Renal cortical epithelial cell (primary cell): Measurements from ENCODE around the gene ACSF3. TPM values are rescaled to one million over a fixed set of nuclear protein-coding genes. Genes with fewer than 3 reads are reported as not detected.

Experiments used
- DNase-seq: peaks from one replicate; pipeline ENCODE4 v3.0.0-alpha.2; 2011; ENCODE audit warnings: low read depth
- total RNA-seq: library from RNA; depleted of rRNA; stranded (reverse); fragments of >200 nt; gene quantifications from 2 replicates; pipeline ENCODE4 v1.2.3, GENCODE V29; 2014

Gene ACSF3
- total RNA-seq, 1 donor from 2014 or later: 29.8 TPM

DNA sequence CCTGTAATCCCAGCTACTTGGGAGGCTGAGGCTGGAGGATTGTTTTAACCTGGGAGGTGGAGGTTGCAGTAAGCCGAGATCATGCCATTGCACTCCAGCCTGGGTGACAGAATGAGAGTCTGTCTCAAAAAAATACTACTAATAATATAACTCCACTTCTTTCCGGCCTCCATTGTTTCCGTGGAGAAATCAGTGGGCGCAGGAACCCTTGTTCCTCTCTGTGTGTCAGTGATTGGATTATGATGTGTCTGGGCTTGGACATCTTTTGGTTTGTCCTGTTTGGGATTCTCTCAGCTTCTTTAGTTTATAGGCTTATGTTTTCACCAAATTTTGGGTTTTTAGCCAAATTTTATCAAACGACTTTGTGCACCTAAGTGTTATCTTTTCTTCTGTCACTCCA, 36.8 kb downstream of the ACSF3 start:
- DNase-seq: no peak

DNA sequence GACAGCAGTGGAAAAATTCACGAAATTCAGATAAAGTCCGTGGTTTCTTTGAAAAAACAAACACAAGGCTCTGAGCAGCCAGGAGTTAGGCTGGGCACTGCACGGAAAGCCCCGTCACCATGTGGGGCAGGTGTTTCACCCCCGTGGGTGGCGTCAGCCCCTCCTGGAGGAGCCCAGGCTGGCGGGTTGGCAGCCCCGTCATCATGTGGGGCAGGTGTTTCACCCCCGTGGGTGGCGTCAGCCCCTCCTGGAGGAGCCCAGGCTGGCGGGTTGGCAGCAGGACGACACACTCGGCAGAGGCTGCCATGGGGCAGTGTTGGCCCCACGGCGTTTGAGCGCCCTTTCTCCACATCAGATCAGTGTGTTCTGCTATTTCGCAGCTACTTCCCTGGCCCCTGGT, 38.1 kb downstream of the ACSF3 start:
- DNase-seq: no peak

DNA sequence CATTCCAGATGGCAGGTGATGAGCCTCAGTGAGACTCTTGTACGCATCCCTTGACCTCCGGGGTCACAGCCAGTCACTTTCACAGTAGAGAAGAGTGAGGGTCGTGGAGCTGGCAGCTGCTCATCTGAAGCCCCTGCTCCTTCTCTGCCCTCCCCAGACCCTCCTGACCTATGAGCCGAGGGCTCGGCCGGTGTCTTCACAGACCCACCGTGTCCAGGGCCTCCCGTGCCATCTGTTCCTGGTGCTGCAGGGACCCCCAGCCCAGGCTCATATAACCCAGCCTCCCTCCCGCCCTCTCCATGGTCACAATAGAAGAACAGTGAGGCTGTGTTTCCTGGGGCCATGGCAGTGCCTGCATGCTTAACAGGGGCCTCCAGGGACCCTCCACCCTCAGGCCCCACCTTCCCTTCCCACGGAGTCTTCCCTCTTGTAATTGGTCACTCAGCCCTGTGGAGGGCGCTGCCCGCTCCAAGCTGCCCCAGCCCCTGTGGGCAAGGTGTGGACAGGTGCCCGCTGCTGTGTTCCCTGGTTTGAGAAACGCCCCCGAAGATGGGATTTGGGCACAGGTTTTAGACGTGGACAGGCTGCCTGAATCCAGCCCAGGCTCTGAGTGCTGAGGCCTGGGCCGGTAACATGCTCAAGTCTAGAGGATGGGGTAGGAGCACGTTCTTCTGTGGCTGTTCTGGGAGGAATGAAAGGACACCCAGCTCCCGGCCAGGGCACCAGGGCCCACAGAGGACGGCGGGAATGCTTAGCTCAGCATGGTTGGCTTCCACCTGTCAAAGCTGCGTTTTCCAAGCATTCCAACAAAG, 38.7 kb downstream of the ACSF3 start:
- DNase-seq: no peak

GRCh38 chr16:89133457-89134127, 39.9 kb downstream of the ACSF3 start:
- no peak for DNase-seq

- no peak for DNase-seq
Measured at GRCh38 chr16:89134269-89134668, 40.6 kb downstream of the ACSF3 start.

GRCh38 chr16:89135166-89135565, 41.5 kb downstream of the ACSF3 start:
- DNase-seq: no peak

DNA sequence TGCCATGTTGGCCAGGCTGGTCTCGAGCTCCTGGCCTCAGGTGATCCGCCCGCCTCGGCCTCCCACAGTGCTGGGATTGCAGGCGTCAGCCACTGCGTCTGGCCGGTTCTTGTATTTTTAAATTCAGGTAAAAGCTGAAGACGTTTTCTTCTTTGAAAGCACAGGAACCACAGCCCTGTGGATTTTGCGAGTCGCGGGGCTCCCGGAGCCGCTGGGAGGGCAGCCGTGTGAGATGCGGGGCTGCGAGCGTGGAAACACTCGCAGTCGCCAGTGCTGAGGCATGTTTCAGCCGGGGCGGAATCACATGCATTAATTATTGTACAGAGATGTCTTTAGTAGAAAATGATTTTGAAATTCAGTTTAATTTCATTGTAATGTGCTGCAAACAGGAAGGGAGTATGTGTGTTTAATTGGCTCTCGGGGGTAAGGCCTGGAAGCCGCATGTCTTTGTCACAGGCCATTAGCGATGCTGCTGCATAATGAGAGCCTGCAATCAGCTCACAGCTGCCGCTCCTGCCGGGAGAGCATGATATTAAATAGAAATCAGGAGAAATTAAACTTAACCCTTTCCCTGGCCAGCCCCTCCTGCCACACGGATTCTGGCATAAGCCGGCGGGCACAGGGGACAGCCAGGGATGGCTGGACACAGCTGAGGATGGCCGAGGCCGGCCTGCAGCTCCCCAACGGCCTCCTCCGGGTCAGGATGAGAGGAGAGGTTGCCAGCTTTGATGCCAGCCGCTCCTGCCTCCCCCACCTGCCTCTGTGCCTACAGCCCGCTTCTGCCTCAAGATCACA, 42.5 kb downstream of the ACSF3 start:
- no peak for DNase-seq

- no peak for DNase-seq
Measured at GRCh38 chr16:89136931-89137330, 43.3 kb downstream of the ACSF3 start.

GRCh38 chr16:89137666-89138512, 44.2 kb downstream of the ACSF3 start:
- no peak for DNase-seq

- DNase-seq: no peak
Measured at GRCh38 chr16:89138513-89138795, 44.8 kb downstream of the ACSF3 start.

GRCh38 chr16:89138843-89139520, 45.3 kb downstream of the ACSF3 start:
- DNase-seq: no peak

GRCh38 chr16:89139907-89140361, 46.3 kb downstream of the ACSF3 start:
- DNase-seq: no peak

DNA sequence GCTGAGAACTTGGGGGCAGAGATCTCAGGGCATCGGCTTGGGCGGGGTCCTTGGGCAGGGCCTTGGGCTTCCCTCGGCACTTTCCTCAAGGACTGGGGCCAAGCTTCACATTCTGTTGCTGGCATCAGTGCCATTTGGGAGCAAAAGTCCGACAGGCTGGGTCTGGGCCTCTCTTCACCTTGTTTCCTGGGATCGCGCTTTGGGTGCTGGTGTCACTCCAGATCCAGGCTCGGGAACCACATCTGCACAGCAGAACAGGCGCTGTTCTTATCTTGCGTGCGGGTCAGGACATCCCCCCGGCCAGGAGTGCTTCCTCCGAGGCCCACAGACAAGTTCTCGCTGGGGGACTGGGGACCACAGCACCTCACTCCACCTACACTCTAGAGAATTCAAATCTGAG, 46.7 kb downstream of the ACSF3 start:
- no peak for DNase-seq

GRCh38 chr16:89140981-89141883, 47.6 kb downstream of the ACSF3 start:
- DNase-seq: no peak

DNA sequence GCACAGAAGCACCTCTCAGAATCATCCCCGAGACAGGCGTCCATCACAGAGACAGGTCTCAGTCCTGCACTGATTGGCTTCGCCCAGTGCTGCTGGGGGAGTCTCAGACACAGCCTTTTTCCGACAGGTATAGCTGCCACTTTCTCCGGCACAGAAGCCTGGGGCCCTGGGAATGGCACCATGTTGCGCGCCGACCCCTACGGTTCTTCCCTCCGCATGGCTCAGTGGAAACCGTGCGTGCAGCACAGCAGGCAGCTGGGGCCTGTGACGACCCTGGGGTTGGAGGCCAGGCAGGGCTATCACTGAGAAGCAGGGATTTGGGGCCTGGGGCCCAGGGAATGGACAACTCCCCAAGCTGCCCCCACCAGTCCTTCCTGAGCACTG, 48.2 kb downstream of the ACSF3 start:
- no peak for DNase-seq

- DNase-seq: no peak
Measured at GRCh38 chr16:89142474-89143195, 49.0 kb downstream of the ACSF3 start.

GRCh38 chr16:89143201-89143741, 49.6 kb downstream of the ACSF3 start:
- no peak for DNase-seq

DNA sequence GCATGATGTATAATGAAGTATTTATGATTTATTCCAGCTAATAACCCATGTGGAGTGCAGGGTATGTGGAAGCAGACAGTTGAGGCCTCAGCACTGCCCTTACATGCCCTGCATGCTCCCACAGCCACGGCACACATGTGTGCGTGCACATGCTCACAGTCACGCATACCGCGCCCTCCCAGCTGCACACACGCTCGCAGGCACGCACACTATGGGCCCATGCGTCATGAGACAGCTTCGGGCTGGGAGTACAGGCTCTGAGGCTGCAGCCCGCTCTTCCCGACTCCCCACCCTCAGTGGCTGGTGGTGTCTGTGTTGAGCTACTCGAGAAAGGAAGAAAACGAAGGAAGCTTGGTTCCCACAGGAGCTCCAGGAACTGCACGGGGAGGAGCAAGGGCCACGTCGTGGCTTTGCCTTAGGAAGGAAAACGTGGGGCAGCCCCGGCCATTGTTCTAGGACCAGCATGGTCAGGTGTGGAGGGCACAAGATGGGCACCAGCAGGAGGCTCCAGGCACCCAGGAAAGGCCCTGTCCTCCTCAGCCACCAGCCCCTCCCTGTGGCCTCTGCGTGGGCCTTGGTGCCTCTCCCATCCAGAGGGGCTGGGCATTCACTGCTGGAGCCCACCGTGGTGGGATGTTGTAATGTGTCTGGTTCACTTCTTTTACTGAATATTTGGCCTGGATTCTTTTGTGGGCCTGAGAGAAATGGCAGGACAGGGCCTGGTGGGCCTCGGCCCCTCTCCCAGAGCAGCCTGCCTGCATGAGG, 50.4 kb downstream of the ACSF3 start:
- no peak for DNase-seq
